Measurements from ENCODE around the gene KRTAP26-1.

GRCh38 chr21:30351534-30351933, 31.4 kb upstream of the KRTAP26-1 start:
- TF ChIP-seq CTCF (IDR thresholded peaks at IDR 0.05), result no peak
- no peak for TF ChIP-seq POLR2A (IDR thresholded peaks at IDR 0.05)
